Rectal smooth muscle tissue (tissue), 1 donor: Measurements from ENCODE around the gene TEFM.
"Not testable (repeated sequence)": the region's sequence is repeated elsewhere in the genome, so short reads cannot be mapped to it uniquely, and the experiment has no call there.

Source experiments
- H3K27ac ChIP-seq: one replicate; pipeline ENCODE4 v1.7.0; 2013; ENCODE audit warnings: low read depth, low read length, inconsistent platforms
- H3K27me3 ChIP-seq: one replicate; pipeline ENCODE4 v1.7.0; 2013; ENCODE audit warnings: low read length; ENCODE audit not compliant: control insufficient read depth, insufficient read depth
- H3K36me3 ChIP-seq: one replicate; pipeline ENCODE4 v1.7.0; 2013; ENCODE audit warnings: low read length; ENCODE audit not compliant: control insufficient read depth, insufficient read depth
- H3K4me1 ChIP-seq: one replicate; pipeline ENCODE4 v1.7.0; 2013; ENCODE audit warnings: low read length; ENCODE audit not compliant: control insufficient read depth, insufficient read depth
- H3K4me3 ChIP-seq: one replicate; pipeline ENCODE4 v1.7.0; 2013; ENCODE audit warnings: low read length
- H3K9ac ChIP-seq: one replicate; pipeline ENCODE4 v1.7.0; 2013; ENCODE audit warnings: low read length

TEFM gene, protein sequence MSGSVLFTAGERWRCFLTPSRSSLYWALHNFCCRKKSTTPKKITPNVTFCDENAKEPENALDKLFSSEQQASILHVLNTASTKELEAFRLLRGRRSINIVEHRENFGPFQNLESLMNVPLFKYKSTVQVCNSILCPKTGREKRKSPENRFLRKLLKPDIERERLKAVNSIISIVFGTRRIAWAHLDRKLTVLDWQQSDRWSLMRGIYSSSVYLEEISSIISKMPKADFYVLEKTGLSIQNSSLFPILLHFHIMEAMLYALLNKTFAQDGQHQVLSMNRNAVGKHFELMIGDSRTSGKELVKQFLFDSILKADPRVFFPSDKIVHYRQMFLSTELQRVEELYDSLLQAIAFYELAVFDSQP

DNA sequence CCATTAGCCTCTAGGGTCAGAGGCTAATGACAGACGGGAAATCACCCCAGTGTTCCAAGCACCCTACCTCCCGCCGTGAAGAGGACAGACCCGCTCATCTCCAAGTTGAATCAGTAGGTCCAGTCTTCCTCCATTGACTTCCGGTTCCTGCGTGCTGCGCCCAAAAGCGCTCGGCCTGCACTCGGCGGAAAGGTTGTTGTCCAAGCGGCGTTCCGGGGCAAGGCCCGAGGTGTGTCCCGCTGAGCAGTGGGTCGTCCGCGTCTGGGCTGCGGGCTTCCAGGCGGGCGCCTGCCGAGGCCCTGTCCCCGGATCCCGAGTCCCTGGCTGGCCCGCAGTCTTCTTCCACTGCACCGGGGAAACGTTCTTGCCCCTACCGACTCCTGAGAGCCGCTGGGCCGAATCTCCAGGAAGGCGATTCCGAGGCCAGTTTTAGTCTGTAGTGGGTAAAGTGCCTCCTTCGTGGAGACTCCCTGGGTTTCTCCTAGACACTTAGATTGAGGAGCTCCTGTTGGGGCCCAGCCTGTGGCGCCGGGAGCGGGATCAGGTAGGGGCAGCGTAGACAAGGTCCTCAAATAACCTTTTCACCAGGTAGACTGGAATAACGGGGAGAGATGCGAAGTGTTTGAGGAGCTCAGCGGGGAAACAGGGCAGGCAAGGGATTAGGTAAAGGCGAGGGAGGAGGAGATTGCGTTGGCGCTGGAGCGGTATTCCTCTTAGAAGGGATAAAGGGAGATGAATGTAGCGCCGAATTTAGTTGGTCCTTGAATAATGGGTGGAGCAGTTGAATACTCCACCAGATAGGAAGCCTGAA is at the start of gene TEFM:
TSS of gene TEFM (minus strand) at position 138 of the 811 bp plus-strand sequence. CDS start at position 98, 40 bp downstream.
- peak within 1 kb of the TSS; percentile 58 for H3K9ac ChIP-seq
- no peaks in the 10 kb centered on the region for H3K27me3 ChIP-seq
- H3K36me3 ChIP-seq = no peaks in the 10 kb centered on the region
- peak within 1 kb of the TSS; percentile 80 for H3K27ac ChIP-seq
- no peaks in the 10 kb centered on the region for H3K4me1 ChIP-seq
- peak within 1 kb of the TSS; percentile 88 for H3K4me3 ChIP-seq

DNA sequence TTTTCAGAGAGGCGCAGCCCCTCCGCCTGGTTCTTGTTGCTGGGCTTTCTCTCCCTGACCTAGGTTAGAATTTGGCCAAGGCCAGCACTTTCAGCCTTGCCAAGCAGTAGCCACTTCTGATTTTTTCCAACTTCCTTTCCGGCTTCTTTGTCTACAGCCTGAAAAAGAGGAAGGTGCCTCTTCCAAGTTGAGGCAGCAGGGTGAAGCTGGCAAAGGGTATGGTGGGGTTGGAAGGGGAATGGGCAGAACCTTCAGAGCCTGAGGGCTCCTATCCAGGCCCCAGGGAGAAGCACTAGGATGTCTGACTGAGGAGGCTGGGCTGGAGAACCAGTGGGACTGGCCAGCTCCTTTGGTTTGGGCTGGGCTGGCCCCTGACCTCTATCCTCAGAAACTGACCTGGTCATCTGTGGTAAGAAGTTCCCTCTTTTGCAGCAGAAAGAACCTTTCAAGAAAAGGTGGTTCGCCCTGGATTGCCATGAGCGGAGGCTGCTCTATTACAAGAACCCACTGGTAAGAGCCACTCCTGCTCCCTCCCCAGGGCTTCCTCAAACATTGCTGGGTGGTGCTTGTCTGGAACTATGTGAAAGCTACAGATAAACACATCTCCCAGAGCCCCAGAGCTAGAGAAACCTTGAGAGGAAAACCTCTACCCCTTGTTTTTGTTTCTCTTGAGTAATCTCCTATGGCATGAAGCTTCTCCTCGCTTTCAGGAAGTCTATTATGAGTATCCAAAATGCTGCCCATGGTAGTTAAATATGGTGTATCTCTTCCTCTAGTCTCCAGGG is 48.2 kb upstream of the TEFM start:
- Histone ChIP-seq H3K27me3 (no peaks in the 10 kb centered on the region), H3K9ac (no peak overlapping the region), H3K4me3 (no peak overlapping the region), H3K36me3 (no peaks in the 10 kb centered on the region), H3K27ac (no peak overlapping the region), H3K4me1 (no peaks in the 10 kb centered on the region)

DNA sequence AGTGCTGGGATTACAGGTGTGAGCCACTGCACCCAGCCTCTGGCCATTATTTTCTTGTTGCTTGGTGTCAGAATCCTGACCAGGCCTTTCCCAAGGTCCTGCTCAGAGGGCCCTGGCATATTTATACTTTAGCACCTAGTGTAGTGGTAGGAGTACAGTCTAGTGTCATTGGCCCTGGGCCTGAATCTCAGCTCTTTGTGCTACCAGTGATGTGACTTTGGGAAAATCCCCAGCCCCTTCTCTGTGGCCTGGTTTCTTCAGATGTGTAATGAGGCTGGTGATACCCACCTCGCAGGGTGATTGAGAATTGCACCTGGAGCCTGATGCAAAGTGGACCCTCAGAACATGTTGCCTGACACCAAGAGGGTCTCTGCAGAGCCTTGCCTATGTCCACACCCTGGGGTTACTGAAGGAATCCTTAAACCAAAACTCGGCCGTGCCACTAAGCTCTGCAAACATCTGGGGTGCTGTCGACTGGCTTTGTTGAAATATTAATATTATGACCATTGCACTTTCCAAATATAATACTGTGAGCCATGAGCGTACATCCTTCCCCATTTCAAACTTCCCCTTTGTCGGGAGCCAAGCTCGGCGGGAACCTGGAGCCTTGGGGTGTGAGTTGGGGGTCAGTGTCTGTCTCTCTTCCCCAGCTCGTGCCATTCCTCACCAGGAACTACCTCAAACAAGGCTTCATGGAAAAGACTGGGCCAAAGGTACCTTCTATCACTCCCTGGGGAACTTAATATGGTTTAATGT is 46.8 kb upstream of the TEFM start:
- no peak overlapping the region for H3K9ac ChIP-seq
- H3K4me1 ChIP-seq = no peaks in the 10 kb centered on the region
- H3K27ac ChIP-seq = no peak overlapping the region
- H3K27me3 ChIP-seq = no peaks in the 10 kb centered on the region
- no peaks in the 10 kb centered on the region for H3K36me3 ChIP-seq
- no peak overlapping the region for H3K4me3 ChIP-seq

DNA sequence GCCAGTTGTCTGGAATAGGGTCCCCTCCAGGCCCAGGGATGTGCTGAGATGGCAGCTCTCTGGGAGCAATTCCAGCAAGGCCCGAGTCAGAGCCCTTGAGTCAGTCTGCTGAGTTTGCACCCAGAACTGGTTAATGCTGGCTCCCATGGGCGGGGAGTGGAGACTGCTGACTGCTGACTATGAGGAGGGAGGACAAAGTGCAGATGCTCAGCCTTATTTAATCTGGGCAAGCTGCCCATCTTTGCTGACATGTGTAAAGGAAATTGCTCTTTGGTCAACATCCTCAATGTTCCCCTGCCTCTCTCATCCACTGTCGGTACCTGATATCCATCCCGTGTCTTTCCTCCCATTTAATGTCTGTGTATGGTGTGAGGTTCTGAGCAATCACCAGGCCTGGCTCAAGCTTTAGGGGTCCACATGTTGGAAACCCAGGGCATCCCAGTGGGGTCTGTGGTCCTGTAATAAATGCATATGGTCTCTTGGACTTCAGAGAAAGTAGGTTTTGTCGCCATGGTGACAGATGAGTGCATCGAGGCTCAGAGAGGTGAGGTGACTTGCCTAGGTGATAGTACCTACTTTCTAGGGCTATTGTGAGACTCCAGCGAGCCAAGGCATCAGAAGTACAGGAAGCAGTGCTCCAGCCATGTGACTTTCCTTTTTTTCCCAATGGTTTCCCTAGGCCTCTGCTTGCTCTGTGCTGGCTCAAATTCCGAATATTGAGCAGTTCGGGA is 44.8 kb upstream of the TEFM start:
- Histone ChIP-seq H3K27ac (no peak overlapping the region), H3K27me3 (no peaks in the 10 kb centered on the region), H3K36me3 (no peaks in the 10 kb centered on the region), H3K4me3 (no peak overlapping the region), H3K9ac (no peak overlapping the region), H3K4me1 (no peaks in the 10 kb centered on the region)

DNA sequence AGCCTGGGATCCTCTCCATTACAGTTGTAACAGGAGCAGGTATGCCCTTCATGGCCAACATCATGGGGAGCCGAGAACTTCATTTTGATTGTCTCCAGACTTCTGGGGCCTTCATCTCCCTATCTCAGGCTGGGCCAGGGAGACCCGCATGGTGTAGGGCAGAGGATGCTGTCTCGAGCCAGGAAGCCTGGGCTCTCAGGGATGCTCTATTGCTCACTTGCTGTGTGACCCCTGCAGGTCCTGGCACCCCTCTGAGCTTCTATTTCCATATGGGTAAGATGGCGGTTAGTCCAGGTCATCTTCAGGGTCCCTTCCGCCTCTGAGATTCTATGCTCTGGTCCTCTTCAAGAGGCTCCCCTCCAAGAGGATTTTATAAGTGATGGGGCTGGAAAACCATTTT is 44.2 kb upstream of the TEFM start:
- Histone ChIP-seq H3K27ac (no peak overlapping the region), H3K4me1 (no peaks in the 10 kb centered on the region), H3K27me3 (no peaks in the 10 kb centered on the region), H3K4me3 (no peak overlapping the region), H3K36me3 (no peaks in the 10 kb centered on the region), H3K9ac (no peak overlapping the region)

DNA sequence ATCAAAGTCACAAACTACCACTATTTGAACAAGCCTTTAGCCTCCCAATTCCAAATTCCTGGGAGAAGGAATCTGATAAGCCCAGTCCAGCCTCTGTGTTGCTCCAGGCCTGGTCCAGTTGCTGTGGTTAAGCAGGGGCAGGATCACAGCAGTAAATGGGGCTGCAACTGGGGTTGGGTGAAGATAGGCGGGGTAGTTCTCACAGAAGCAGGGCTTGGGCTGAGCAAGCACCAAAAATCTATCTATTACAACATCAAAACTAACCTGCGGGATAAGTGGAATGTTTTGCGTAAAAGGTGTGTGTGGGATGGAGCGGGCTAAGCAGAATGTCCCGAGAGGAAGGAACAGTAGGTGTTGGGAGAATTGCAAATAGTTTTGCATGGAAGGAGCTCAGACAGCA is 41.8 kb upstream of the TEFM start:
- Histone ChIP-seq H3K27ac (no peak overlapping the region), H3K4me3 (no peak overlapping the region), H3K4me1 (no peaks in the 10 kb centered on the region), H3K27me3 (no peaks in the 10 kb centered on the region), H3K36me3 (no peaks in the 10 kb centered on the region), H3K9ac (no peak overlapping the region)

DNA sequence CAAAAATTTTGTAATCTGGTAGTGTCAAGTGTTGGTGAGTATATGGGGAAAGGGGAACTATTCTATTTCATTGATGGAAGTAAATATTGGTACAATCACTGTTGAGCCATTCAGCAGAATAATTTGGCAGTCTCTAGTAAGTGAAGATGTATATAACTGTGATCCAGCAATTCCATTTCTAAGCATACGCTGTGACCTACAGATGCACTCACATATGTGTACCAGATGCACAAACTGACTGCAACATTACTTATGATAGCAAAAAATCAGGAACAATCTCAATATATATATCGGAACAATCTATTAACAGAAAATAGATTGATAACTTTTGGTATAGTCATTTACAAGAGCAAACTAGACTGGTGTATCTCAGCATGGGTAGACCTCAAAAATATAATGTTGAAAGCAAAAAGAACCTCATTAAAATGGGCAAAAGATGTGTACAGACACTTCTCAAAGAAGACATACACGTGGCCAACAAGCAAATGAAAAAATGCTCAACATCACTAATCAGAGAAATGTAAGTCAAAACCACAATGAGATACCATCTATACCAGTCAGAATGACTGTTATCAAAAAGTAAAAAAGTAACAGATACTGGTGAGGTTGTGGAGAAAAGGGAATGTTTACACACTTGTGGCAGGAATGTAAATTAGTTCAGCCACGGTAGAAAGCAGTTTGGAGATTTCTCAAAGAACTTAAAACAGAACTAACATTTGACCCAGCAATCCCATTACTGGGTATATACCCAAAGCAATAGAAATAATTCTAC is 36.5 kb upstream of the TEFM start:
- Histone ChIP-seq H3K27me3 (no peaks in the 10 kb centered on the region), H3K27ac (no peak overlapping the region), H3K4me3 (no peak overlapping the region), H3K4me1 (no peaks in the 10 kb centered on the region), H3K36me3 (no peaks in the 10 kb centered on the region), H3K9ac (no peak overlapping the region)

DNA sequence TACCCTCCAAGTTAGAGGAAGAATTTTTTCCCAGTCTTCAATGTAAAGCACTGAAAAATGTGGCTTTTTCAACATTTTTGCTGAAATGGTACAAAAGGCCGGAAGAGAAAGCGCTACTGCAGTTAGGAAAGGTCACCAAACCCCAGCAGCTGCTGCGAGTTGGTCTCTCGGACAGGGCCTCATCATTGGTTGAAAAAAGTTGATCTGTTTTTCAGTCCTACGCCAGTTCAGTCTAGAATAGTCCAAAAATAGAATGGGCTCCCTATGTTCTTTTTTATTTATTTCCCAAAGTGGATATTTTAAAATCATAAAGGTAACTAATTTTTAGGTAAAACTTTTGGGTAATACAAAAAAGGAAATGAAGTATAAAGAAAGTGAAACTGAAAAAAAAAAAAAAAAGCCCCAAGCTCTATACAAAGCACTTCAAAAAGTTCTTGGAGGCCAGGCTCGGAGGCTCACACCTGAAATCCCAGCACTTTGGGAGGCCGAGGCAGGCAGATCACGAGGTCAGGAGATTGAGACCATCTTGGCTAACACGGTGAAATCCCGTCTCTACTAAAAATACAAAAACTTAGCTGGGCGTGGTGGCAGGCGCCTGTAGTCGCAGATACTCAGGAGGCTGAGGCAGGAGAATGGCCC is 33.1 kb upstream of the TEFM start:
- H3K4me1 ChIP-seq = no peaks in the 10 kb centered on the region
- H3K9ac ChIP-seq = no peak overlapping the region
- no peaks in the 10 kb centered on the region for H3K27me3 ChIP-seq
- no peak overlapping the region for H3K27ac ChIP-seq
- H3K36me3 ChIP-seq = no peaks in the 10 kb centered on the region
- H3K4me3 ChIP-seq = no peak overlapping the region

DNA sequence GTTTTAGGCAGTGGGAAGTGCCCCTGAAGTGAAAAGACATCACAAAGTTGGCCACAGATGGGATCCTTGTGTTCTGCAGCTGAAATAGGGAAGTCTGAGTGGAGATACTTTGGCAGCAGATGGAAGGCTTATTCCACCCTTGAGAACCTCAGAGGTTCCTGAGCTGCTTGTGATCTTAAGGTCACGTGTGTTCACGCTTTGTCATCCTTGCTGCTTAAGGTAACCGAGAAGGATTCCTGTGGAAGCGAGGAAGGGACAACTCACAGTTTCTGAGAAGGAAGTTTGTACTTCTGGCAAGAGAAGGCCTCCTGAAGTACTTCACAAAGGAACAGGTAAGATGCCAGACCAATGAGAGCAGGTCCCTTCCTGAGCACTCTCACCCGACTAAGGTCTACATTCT is 27.9 kb upstream of the TEFM start:
- Histone ChIP-seq H3K4me3 (no peak overlapping the region), H3K27me3 (no peaks in the 10 kb centered on the region), H3K9ac (no peak overlapping the region), H3K36me3 (no peaks in the 10 kb centered on the region), H3K27ac (no peak overlapping the region), H3K4me1 (no peaks in the 10 kb centered on the region)

DNA sequence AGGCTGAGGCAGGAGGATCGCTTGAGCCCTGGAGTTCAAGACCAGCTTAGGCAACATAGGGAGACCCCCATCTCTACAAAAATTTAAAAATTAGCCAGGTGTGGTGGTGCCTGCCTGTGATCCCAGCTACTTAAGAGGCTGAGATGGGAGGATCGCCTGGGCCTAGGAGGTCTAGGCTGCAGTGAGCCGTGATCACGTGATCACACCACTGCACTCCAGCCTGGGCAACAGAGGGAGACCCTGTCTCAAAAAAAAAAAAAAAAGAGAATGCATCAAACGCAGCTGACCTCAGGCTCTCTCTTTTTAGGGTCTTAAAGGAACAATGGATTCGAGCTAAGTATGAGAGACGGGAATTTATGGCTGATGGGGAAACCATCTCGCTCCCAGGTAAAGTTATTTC is 25.5 kb upstream of the TEFM start:
- not testable (repeated sequence) for H3K27me3 ChIP-seq, H3K4me1 ChIP-seq, H3K9ac ChIP-seq, H3K4me3 ChIP-seq, H3K36me3 ChIP-seq, H3K27ac ChIP-seq

DNA sequence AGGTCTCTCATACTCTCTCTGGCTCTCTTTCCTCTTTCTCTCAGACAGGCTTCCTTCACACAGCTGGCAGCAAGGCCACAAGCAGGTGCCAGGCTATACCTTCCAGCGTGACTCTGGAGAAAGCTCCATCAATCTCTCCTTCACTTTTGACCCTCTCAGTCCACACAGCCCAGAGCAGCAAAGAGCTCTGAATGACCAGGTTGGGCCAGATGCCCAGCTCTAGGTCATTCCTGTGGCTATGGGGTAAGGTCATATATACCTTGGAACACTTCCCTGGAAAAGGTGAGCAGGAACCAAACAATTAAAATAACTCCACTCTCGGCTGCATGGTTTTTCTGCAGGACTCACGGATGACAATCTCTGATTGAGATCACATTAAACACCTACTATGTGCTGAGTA is 24.5 kb upstream of the TEFM start:
- Histone ChIP-seq H3K4me1 (no peaks in the 10 kb centered on the region), H3K27ac (no peak overlapping the region), H3K27me3 (no peaks in the 10 kb centered on the region), H3K9ac (no peak overlapping the region), H3K4me3 (no peak overlapping the region), H3K36me3 (no peaks in the 10 kb centered on the region)
